ENCODE measurements around the gene INSYN2A.

GRCh38 chr10:127227663-127228062, 31.3 kb upstream of the INSYN2A start:
- no peak for TF ChIP-seq CTCF (IDR thresholded peaks at IDR 0.05)
- no peak for TF ChIP-seq POLR2A (IDR thresholded peaks at IDR 0.05)
